Choroid plexus epithelial cell (primary cell): Measurements from ENCODE around the gene KL.

Experiments
- DNase-seq: peaks from one replicate; pipeline ENCODE4 v3.0.0-alpha.2; 2010; ENCODE audit warnings: low read depth
- H3K4me3 ChIP-seq: 2 replicates; pipeline ENCODE4 v1.5.1; 2011; ENCODE audit warnings: low read depth, mild to moderate bottlenecking, control low read depth, low read length, moderate library complexity
- TF ChIP-seq, protein P1 (sequence below): conservative IDR thresholded peaks from 2 replicates; pipeline ENCODE4 v1.5.1; 2011; ENCODE audit warnings: low read depth, mild to moderate bottlenecking, control low read depth, inconsistent platforms, low read length, moderate library complexity

KL gene

DNA sequence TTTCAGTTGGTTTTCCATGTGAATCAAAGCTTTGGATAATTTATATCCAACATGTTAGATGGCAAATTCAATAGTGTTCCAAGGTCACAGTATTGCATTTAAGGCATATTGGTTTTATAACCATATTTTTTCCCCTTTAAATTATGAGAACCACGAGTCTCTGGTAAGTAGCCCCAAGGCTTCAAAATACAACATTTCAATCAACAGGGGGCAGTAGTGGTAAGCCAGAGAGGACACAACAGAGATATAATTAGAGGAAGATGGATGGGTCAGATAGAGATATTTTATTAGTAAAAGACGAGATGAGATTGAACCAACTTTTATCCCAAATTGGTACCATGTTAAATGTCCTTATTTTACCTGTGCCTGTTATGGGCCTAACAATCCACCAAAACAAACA lies 53.1 kb downstream of the KL start:
- DNase-seq, result peak; percentile 48

DNA sequence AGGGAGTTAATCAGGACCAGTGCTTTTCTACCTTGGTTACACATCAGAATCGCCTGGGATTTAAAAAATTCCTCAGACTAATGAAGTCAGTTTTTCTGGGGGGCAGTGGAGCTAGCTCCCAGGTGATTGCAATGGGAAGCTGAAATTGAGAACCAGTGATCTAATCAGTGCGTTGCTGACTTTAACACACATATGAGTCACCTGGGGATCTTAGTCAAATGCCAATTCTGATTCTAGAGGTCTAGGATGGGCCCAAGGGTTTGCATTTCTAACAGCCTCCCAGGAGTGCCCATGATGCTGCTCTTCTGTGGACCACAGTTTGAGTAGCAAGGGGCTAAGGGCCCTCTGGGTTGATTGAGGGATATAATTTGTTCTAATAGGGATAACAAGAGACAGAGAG lies 54.5 kb downstream of the KL start:
- no peak overlapping the region for H3K4me3 ChIP-seq
- peak; percentile 13 for DNase-seq
- TF ChIP-seq, protein P1, sequence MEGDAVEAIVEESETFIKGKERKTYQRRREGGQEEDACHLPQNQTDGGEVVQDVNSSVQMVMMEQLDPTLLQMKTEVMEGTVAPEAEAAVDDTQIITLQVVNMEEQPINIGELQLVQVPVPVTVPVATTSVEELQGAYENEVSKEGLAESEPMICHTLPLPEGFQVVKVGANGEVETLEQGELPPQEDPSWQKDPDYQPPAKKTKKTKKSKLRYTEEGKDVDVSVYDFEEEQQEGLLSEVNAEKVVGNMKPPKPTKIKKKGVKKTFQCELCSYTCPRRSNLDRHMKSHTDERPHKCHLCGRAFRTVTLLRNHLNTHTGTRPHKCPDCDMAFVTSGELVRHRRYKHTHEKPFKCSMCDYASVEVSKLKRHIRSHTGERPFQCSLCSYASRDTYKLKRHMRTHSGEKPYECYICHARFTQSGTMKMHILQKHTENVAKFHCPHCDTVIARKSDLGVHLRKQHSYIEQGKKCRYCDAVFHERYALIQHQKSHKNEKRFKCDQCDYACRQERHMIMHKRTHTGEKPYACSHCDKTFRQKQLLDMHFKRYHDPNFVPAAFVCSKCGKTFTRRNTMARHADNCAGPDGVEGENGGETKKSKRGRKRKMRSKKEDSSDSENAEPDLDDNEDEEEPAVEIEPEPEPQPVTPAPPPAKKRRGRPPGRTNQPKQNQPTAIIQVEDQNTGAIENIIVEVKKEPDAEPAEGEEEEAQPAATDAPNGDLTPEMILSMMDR, result no peak

More for the DNA sequence above, 53.1 kb downstream of the KL start:
- no peak overlapping the region for H3K4me3 ChIP-seq
- TF ChIP-seq, protein P1, result peak; percentile 44

DNA sequence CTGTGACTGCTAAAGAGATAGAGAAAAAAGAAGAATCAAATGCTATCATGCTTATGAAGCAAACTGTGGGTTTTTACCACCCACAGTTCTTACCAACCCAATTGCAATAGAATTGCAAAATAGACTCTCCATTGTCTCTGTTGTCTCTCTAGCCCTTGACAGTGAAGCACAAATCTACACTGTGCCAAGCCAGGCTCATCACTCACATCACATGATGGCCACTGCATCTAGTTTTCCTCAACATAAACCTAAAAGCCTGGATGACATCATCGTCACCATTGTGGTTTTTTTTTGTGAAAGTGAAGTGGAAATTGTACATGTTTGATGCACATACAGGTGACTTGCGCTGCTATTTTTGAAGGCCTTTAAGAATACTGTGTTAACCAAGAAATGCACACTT lies 56.1 kb downstream of the KL start:
- TF ChIP-seq, protein P1, result no peak
- no peak for DNase-seq
- no peak overlapping the region for H3K4me3 ChIP-seq

DNA sequence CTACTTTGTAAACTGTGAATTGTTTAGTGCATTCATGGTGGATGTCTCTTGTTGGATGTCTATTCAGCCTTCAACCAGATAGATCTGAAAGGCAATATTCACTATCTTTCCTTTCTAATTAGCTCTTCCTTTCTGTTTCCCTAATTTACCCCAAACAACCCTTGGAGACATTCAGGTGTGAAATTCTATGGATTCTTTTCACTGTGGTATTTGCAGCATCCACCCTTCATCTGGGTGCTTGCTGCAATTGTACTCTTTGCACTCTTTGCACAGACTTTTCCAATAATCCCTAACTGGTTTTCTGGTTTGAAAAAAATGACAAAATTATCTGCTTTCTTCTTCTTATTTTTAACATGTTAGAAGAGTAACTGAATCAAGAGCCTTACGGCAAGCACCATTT lies 56.5 kb downstream of the KL start:
- TF ChIP-seq, protein P1, result no peak
- no peak for DNase-seq
- H3K4me3 ChIP-seq, result no peak overlapping the region

DNA sequence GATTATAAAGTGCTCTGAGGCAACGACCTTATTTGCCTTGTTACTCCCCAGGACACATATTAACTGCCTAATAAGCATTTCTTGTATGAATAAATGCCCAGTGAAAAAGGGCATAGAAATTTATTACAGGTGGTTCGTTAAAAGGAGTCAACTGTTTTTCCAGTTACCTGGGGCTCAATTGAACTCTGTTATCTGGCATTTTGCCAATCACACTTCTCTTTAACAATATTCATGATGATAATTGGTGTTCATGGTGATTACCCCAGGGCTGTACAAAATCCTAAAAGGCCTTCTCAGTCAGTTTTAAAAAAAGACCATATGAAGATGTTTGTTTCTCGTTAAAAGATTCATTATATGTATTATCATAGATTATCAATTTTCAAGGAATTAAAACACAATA lies 57.1 kb downstream of the KL start:
- DNase-seq, result no peak
- H3K4me3 ChIP-seq, result no peak overlapping the region
- TF ChIP-seq, protein P1, result no peak

DNA sequence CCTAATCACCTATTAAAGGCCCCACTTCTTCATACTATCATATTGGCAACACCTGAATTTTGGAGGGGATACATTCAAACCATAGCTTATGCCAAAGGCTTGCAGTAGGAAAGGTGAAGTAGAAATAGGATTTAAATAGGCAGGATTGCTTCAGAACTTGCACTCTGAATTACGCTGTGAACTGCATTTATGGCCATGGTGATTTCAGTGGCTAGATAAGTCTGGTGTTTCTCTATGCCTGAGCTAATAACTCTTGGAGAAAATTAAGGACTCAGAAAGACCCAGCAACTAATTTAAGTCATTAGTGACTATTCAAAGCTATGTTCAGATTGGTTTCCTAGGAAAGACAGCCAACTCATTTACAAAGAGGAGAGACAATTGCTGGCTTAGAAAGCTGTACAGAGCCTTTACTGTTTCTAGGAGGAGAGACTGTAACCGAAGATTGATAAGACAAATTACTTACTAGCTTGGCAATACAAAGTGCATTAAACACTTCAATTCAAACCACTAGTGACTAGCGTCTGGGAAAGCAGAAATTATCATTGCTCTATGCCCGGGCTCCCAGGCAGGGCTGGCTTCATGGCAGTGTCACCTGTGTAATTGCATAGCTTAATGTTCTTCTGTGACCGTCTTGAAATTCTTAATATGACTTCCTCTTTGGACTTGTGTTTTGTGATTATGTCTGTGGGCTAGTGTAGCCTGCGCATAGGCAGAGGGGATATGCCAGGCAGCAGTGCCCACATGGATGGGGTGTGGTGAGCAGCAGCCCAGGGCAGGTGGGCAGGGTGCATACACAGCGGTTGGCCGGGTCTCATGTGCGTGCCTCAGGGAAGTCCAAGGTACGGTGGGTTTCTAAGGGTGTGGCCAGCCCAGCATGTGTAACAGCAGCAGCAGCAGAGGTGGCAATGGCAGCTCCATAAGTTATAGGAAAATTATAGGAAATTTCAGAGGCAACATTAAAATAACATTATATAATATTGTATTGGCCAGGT lies 60.1 kb downstream of the KL start:
- no peak for DNase-seq
- H3K4me3 ChIP-seq, result no peak overlapping the region
- TF ChIP-seq, protein P1, result no peak

DNA sequence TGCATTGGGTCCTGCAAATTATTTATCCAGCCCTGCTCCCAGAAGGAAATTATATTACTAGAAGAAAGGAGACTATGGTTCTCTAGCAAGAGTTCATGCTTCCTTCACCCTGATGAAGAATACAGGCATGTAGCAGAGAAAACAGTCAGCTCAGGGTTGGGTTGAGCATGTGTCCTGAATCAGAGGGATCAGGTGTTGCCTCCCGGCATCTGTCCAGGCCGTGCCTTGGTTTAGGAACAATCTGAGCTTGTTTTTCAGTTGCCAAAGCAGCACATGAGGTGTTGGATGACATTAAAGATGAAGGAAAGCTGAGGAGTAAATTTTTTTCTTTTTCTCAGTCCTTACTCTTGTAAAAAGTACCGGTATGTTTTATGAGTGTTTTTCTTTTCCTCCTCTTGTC lies 62.0 kb downstream of the KL start:
- TF ChIP-seq, protein P1, result no peak
- DNase-seq, result no peak
- H3K4me3 ChIP-seq, result no peak overlapping the region
